ENCODE data around the gene CC2D2A. TPM values are rescaled to one million over a fixed set of nuclear protein-coding genes. Genes with fewer than 3 reads are reported as not detected.

The CC2D2A gene
- total and polyA plus RNA-seq, 2 experiments from 2014 or later: 13.9 to 15.8 TPM

GRCh38 chr4:15536552-15537499 lies 67.1 kb downstream of the CC2D2A start (continued):
- TF ChIP-seq ZNF331 (CRISPR knock-in tag; IDR thresholded peaks at IDR 0.05; ENCODE audit: low read depth) (no peak), ETS1 (IDR thresholded peaks at IDR 0.05) (no peak), CTCF (conservative IDR thresholded peaks at IDR 0.05; ENCODE audit: low read depth in 2 of 2) (no peak), ZNF114 (CRISPR knock-in tag; IDR thresholded peaks at IDR 0.05) (no peak), CREB1 (CRISPR knock-in tag; IDR thresholded peaks at IDR 0.05; ENCODE audit: low read depth) (no peak), EZH2 (IDR thresholded peaks at IDR 0.05; ENCODE audit: low read depth, unreplicated experiment) (no peak), POLR2AphosphoS5 (IDR thresholded peaks at IDR 0.05; ENCODE audit: low read depth) (no peak), REST (IDR thresholded peaks at IDR 0.05; ENCODE audit: unreplicated experiment) (no peak), EZH2phosphoT487 (IDR thresholded peaks at IDR 0.05; ENCODE audit: unreplicated experiment) (no peak), STAT1 (IDR thresholded peaks at IDR 0.05; ENCODE audit: unreplicated experiment) (no peak), JUNB (IDR thresholded peaks at IDR 0.05; ENCODE audit: unreplicated experiment) (no peak)

GRCh38 chr4:15541941-15542340 lies 72.3 kb downstream of the CC2D2A start:
- Histone ChIP-seq H3K27me3 (ENCODE audit: insufficient read depth) (no peaks in the 10 kb centered on the region), H3F3A (replicated peaks; ENCODE audit: low read depth) (no peaks in the 10 kb centered on the region), H3K79me2 (replicated peaks; ENCODE audit: insufficient read depth) (no peaks in the 10 kb centered on the region), H3K36me3 (ENCODE audit: insufficient read depth) (no peaks in the 10 kb centered on the region; the same call in 1 of the 2 replicates), H2AFZ (no peak overlapping the region), H3K4me1 (ENCODE audit: insufficient read depth) (peaks cover 24% of the 10 kb centered on the region), H4K20me1 (replicated peaks; ENCODE audit: insufficient read depth) (no peaks in the 10 kb centered on the region), H3K4me2 (no peak overlapping the region), H3K27ac (ENCODE audit: low read depth) (no peak overlapping the region), H3K9me2 (ENCODE audit: insufficient read depth) (no peaks in the 10 kb centered on the region), H3K4me3 (no peak overlapping the region)
- Mint-ChIP-seq H3K4me1 (peaks cover 27% of the 10 kb centered on the region), H3K27ac (no peak overlapping the region; the same call in 1 of the 2 replicates), H3K36me3 (ENCODE audit: low read depth) (peaks cover 4% of the 10 kb centered on the region; the same call in 2 of the 3 replicates), H3K9me3 (no peaks in the 10 kb centered on the region), H3K4me3 (no peak overlapping the region), H3K27me3 (ENCODE audit: insufficient read depth, low read depth, poor library complexity) (no peaks in the 10 kb centered on the region)
- no peak for ATAC-seq
- no peak for DNase-seq (ENCODE audit: low spot score)
- TF ChIP-seq CTCF (conservative IDR thresholded peaks at IDR 0.05; ENCODE audit: low read depth in 2 of 2): no peak
- no peak for TF ChIP-seq EZH2phosphoT487 (IDR thresholded peaks at IDR 0.05; ENCODE audit: unreplicated experiment)
- no peak for TF ChIP-seq ZNF114 (CRISPR knock-in tag; IDR thresholded peaks at IDR 0.05)
